ENCODE measurements around the gene VSIG8.
"Not testable (repeated sequence)": the region's sequence is repeated elsewhere in the genome, so short reads cannot be mapped to it uniquely, and the experiment has no call there.

The VSIG8 gene

GRCh38 chr1:159862557-159862956 is at the start of gene VSIG8:
Gene VSIG8 (minus strand): TSS chr1:159862657. CDS start chr1:159862521, 136 bp downstream.
- DNase-seq = no peak

GRCh38 chr1:159911326-159912070 is 49.0 kb upstream of the VSIG8 start:
- DNase-seq = peak in 1 of 2 donors; percentile 31

- DNase-seq = no peak
Observed at GRCh38 chr1:159908031-159908940, 45.8 kb upstream of the VSIG8 start.

GRCh38 chr1:159906960-159907359 is 44.5 kb upstream of the VSIG8 start:
- DNase-seq = no peak

GRCh38 chr1:159904036-159904435 is 41.6 kb upstream of the VSIG8 start:
- not testable (repeated sequence) for DNase-seq

GRCh38 chr1:159902541-159902940 is 40.1 kb upstream of the VSIG8 start:
- no peak for DNase-seq

- DNase-seq = no peak
Observed at GRCh38 chr1:159900755-159901360, 38.4 kb upstream of the VSIG8 start.

GRCh38 chr1:159900086-159900680 is 37.7 kb upstream of the VSIG8 start, which contains the start of gene CFAP45:
Gene CFAP45 (minus strand): TSS chr1:159900165. CDS start chr1:159900098, 67 bp downstream.
- peak; percentile 47 to 81 for DNase-seq

- DNase-seq = not testable (repeated sequence)
Observed at GRCh38 chr1:159899634-159900033, 37.2 kb upstream of the VSIG8 start.

- DNase-seq = no peak
Observed at GRCh38 chr1:159898527-159898926, 36.1 kb upstream of the VSIG8 start.

GRCh38 chr1:159897962-159898361 is 35.5 kb upstream of the VSIG8 start:
- DNase-seq = no peak

- no peak for DNase-seq
Observed at GRCh38 chr1:159896546-159896930, 34.1 kb upstream of the VSIG8 start.

GRCh38 chr1:159895836-159896545 is 33.5 kb upstream of the VSIG8 start:
- no peak for DNase-seq

- DNase-seq = no peak
Observed at GRCh38 chr1:159895286-159895685, 32.8 kb upstream of the VSIG8 start.

GRCh38 chr1:159892944-159893343 is 30.5 kb upstream of the VSIG8 start:
- no peak for DNase-seq

GRCh38 chr1:159891275-159892157 is 29.1 kb upstream of the VSIG8 start:
- peak; percentile 85 for DNase-seq

GRCh38 chr1:159890390-159890789 is 27.9 kb upstream of the VSIG8 start:
- no peak for DNase-seq

- DNase-seq = peak in 1 of 2 donors; percentile 29
Observed at GRCh38 chr1:159889821-159890252, 27.4 kb upstream of the VSIG8 start.

- no peak for DNase-seq
Observed at GRCh38 chr1:159889202-159889601, 26.7 kb upstream of the VSIG8 start.

- no peak for DNase-seq
Observed at GRCh38 chr1:159884296-159884695, 21.8 kb upstream of the VSIG8 start.

- no peak for DNase-seq
Observed at GRCh38 chr1:159883134-159883533, 20.7 kb upstream of the VSIG8 start.
